ENCODE data around the gene PPARD.
"Not testable (repeated sequence)": the region's sequence is repeated elsewhere in the genome, so short reads cannot be mapped to it uniquely, and the experiment has no call there.

Gene PPARD

DNA sequence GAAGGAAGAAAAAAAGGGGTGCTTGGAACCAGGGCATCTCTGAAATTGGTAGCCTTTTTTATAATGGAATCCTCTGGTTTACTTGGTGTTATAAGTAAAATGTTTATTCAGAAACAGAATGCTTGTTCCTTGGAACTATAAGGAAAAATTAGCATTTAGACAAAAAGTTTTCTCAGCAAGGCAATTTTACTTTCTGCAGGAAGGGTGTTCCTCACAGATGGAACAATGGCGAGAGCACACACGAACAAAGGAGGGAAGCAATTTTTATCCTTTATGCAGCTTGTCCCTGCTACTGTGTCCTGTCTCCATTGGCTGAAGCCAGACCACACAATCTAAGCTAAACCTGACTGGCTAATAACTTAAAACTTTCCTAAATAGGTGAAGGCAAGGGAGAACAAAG is 87.1 kb downstream of the PPARD start:
- DNase-seq (ENCODE audit: low read depth in 1 of 2, low spot score in 1 of 2), result no peak
- Histone ChIP-seq H3K4me3 (replicated peaks; ENCODE audit: insufficient read depth, low read length) (no peak overlapping the region), H3K27ac (replicated peaks) (no peak overlapping the region), H3K27me3 (ENCODE audit: insufficient read depth, poor library complexity, severe bottlenecking) (no peaks in the 10 kb centered on the region)
- no peak for TF ChIP-seq POLR2AphosphoS5 (IDR thresholded peaks at IDR 0.05; ENCODE audit: low read depth)
- TF ChIP-seq, protein P1, sequence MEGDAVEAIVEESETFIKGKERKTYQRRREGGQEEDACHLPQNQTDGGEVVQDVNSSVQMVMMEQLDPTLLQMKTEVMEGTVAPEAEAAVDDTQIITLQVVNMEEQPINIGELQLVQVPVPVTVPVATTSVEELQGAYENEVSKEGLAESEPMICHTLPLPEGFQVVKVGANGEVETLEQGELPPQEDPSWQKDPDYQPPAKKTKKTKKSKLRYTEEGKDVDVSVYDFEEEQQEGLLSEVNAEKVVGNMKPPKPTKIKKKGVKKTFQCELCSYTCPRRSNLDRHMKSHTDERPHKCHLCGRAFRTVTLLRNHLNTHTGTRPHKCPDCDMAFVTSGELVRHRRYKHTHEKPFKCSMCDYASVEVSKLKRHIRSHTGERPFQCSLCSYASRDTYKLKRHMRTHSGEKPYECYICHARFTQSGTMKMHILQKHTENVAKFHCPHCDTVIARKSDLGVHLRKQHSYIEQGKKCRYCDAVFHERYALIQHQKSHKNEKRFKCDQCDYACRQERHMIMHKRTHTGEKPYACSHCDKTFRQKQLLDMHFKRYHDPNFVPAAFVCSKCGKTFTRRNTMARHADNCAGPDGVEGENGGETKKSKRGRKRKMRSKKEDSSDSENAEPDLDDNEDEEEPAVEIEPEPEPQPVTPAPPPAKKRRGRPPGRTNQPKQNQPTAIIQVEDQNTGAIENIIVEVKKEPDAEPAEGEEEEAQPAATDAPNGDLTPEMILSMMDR (IDR thresholded peaks at IDR 0.05; ENCODE audit: insufficient read depth, low read length), result no peak

DNA sequence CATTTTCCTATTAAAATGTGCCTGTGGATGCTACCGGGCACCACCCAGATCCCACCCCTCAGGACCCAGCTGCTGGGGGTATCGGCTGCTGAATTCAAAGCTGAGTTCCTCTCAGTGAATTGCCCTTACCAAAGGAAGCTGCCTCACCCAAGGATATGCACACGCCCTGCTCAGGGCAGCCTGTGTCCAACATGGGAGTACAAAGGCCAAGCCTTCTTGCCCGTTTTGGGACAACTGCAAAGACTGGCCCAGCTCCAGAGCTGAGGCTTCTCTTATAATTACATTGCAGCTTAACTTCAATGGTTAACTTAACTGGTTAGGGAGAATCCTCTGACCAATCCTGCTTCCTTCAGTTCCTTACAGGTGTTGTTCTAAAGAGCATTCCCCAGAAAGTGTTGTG is 89.9 kb downstream of the PPARD start:
- TF ChIP-seq GABPA (IDR thresholded peaks at IDR 0.05; ENCODE audit: low read depth) (no peak), SPI1 (IDR thresholded peaks at IDR 0.05; ENCODE audit: borderline replicate concordance, low read depth) (no peak), POLR2AphosphoS5 (IDR thresholded peaks at IDR 0.05; ENCODE audit: low read depth) (no peak)
- TF ChIP-seq, protein P1 (IDR thresholded peaks at IDR 0.05; ENCODE audit: insufficient read depth, low read length), result no peak
- TF ChIP-seq, protein P2, sequence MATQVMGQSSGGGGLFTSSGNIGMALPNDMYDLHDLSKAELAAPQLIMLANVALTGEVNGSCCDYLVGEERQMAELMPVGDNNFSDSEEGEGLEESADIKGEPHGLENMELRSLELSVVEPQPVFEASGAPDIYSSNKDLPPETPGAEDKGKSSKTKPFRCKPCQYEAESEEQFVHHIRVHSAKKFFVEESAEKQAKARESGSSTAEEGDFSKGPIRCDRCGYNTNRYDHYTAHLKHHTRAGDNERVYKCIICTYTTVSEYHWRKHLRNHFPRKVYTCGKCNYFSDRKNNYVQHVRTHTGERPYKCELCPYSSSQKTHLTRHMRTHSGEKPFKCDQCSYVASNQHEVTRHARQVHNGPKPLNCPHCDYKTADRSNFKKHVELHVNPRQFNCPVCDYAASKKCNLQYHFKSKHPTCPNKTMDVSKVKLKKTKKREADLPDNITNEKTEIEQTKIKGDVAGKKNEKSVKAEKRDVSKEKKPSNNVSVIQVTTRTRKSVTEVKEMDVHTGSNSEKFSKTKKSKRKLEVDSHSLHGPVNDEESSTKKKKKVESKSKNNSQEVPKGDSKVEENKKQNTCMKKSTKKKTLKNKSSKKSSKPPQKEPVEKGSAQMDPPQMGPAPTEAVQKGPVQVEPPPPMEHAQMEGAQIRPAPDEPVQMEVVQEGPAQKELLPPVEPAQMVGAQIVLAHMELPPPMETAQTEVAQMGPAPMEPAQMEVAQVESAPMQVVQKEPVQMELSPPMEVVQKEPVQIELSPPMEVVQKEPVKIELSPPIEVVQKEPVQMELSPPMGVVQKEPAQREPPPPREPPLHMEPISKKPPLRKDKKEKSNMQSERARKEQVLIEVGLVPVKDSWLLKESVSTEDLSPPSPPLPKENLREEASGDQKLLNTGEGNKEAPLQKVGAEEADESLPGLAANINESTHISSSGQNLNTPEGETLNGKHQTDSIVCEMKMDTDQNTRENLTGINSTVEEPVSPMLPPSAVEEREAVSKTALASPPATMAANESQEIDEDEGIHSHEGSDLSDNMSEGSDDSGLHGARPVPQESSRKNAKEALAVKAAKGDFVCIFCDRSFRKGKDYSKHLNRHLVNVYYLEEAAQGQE (IDR thresholded peaks at IDR 0.05; ENCODE audit: insufficient replicate concordance, low read depth), result no peak
- Histone ChIP-seq H3K4me3 (replicated peaks; ENCODE audit: insufficient read depth, low read length) (no peak overlapping the region), H3K27ac (replicated peaks) (no peak overlapping the region), H3K27me3 (ENCODE audit: insufficient read depth, poor library complexity, severe bottlenecking) (no peaks in the 10 kb centered on the region)
- no peak for DNase-seq (ENCODE audit: low read depth in 1 of 2, low spot score in 1 of 2)

DNA sequence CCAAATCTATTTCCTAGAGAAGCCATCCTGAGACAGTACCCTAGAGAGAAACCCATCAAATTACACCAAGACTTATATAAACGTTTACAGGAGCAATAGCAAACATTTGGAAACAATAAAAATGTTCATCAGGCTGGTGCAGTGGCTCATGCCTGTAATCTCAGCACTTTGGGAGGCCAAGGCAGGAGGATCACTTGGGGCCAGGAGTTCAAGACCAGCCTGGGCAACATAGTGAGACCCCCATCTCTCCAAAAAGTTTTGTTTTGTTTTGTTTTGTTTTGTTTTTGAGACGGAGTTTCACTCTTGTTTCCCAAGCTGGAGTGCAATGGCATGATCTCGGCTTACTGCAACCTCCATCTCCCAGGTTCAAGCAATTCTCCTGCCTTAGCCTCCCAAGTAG is 90.3 kb downstream of the PPARD start:
- not testable (repeated sequence) for H3K27me3 ChIP-seq (ENCODE audit: insufficient read depth, poor library complexity, severe bottlenecking); H3K4me3 ChIP-seq (replicated peaks; ENCODE audit: insufficient read depth, low read length)

DNA sequence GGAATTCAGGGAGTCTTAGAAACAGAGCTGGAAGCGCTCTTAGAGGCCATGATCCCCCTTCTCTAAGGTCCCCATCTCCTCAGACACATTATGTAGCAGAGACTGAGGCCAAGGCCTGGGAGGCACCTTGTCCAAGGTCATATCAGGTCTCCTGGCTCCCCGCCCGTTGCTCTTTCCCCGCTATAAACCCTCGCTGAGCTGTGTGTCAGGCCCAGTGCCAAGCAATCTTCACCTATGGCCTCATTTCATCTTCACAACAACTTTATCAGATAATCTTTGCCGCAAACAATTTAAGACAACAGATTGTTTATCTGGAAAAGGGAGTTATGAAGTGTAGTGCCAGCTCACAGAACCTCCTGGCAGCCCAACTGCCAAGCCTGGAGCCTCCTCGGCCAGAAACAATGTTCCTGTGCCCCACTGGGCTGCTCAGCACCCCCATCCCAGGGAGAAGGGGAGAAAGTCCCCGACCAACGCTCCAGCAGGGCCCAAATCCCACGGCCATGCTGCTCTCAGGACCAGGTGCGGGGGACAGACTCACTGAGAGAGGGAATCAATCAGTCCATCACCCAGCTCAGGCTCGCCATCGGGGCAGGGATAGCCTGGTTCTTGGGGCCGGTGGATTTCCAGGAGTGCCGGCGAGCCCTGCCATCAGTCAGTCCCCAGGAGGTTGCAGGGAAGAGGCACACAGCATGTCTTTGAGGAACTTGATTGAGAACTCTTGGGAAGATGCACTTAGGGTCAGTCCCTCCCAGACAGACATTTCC is 92.9 kb downstream of the PPARD start:
- no peaks in the 10 kb centered on the region for H3K27me3 ChIP-seq (ENCODE audit: insufficient read depth, poor library complexity, severe bottlenecking)
- H3K27ac ChIP-seq (replicated peaks), result no peak overlapping the region
- H3K4me3 ChIP-seq (replicated peaks; ENCODE audit: insufficient read depth, low read length), result no peak overlapping the region
- no peak for DNase-seq (ENCODE audit: low read depth in 1 of 2, low spot score in 1 of 2)
- TF ChIP-seq, protein P1 (IDR thresholded peaks at IDR 0.05; ENCODE audit: insufficient read depth, low read length), result no peak
- TF ChIP-seq, protein P2 (IDR thresholded peaks at IDR 0.05; ENCODE audit: insufficient replicate concordance, low read depth), result no peak
- TF ChIP-seq SPI1 (IDR thresholded peaks at IDR 0.05; ENCODE audit: borderline replicate concordance, low read depth), result no peak

More for the DNA sequence above, 90.3 kb downstream of the PPARD start:
- H3K27ac ChIP-seq (replicated peaks); DNase-seq (ENCODE audit: low read depth in 1 of 2, low spot score in 1 of 2): not testable (repeated sequence)

Measured in HL-60 (cell line).